Midbrain (tissue), 1 donor: ENCODE results near the gene CNTN4.
"Not testable (repeated sequence)": the region's sequence is repeated elsewhere in the genome, so short reads cannot be mapped to it uniquely, and the experiment has no call there.

ENCODE experiments used
- DNase-seq: peaks from one replicate; lab custom pipeline; 2025; lab: John Stamatoyannopoulos, UW

CNTN4 gene

DNA sequence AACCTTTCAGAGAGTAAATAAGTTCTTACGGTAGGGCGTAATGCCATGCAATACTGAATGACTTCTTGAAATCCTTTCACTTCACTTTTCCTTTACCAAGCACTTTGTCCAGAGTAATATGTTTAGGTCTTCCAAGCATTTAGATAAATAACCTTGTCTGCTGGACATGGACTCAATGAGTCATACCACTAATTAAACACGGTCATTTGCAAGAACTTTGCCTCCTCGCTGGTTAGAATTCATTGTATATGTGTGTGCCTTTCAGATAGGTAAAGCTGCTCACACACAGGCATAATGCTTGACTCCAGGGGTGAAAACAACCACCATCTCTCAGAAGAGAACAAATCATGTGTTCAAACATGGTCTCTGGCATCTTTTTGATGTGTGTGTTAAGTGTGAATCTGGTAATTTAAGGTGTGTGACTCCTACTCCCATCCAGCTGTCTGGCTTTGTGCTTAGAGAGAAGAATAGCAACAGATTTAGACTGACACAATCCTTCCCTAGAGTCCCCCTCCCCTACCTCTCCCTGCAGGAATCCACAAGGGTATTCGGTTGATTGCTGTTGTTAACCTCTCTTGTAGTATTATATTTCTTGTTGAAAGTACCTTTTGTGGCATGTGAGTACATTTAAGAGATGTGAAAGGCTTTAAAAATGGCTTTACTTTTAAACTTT is 419.0 kb downstream of the CNTN4 start:
- DNase-seq = no peak

DNA sequence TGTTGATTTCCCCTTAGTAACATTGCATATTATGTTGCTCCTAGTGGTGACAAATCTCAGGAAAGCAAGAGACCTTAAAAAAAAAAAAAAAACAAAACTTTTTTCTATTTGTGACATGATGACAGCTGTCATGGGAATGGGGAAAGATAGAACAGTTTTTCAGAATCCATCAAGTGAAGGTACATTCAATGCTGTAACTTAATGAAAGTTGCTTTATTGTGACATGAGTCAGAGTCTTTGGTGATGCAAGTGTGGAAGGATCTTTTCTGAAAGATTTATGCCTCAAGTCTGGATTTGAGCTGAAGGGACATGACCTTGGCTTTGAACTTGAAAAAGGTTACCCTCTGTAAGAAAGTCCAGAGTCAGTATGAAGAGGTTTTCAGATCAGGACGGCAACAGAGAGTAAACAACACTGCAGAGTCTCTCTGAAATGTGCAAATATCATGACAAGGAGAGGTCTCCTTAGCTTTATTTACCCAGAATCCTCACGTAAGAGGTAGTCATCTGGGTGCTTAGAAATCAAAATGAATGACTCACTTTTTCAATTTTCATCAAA is 424.7 kb downstream of the CNTN4 start:
- no peak for DNase-seq

DNA sequence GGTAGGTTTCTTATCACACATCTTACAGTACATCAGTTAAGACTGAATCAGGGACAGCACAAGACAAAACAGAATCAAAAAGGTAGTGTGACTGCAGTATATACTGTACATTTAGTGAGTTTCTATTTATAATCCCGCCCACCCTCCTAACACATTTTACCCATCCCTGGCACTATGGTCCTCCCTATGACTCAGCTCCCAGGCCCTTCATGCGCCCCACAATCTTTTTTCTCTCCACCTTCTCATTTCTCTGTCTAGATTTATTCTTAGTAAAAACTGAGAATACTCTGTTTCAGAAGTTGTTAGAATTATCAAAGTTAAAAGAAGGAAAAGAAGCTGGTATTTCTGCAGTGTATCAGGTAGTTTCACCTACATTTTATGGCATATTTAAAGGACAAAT is 427.3 kb downstream of the CNTN4 start:
- DNase-seq = no peak

DNA sequence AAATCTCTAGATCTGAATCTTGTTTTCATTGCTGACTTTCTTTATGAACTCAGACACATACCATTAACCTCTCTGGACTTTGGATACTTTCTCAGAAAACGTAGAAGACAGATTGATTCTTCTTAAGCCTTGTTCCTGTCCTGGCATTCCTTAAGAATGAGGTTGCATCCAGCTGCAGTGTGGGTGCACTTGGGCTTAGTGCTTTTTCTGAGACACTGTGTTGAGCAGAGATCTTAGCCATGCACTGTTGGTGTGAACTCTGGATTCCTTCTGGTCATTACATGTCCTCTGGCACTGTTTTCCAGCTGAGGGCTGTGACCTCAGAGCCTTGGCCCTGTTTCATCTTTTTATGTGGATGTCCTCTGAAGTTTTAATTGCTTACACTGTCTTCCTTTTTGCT is 428.3 kb downstream of the CNTN4 start:
- DNase-seq = no peak

DNA sequence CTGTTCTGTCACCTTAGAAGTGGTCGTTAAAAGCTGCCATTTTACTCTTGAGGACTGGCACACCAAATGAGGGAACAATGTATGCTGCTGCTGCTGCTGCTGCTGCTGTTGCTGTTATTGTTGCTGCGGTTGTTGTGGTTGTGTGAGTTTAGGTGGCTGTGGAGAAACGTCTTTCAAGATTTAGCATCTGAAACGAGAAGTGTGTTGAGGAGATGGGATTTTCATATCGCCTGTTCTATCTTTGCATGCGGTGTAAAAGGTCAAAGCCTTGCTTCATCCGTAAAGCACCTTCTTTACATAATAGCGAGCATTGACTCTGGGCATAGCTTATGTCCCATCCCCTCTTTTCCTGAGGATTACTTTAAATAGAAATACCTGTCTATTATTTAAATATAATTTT is 428.7 kb downstream of the CNTN4 start:
- not testable (repeated sequence) for DNase-seq

DNA sequence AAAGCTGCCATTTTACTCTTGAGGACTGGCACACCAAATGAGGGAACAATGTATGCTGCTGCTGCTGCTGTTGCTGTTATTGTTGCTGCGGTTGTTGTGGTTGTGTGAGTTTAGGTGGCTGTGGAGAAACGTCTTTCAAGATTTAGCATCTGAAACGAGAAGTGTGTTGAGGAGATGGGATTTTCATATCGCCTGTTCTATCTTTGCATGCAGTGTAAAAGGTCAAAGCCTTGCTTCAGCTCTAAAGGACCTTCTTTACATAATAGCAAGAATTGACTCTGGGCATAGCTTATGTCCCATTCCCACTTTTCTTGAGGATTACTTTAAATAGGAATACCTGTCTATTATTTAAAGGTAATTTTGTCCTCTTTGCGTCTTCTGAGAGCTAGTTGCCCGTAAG is 436.1 kb downstream of the CNTN4 start:
- DNase-seq = not testable (repeated sequence)

DNA sequence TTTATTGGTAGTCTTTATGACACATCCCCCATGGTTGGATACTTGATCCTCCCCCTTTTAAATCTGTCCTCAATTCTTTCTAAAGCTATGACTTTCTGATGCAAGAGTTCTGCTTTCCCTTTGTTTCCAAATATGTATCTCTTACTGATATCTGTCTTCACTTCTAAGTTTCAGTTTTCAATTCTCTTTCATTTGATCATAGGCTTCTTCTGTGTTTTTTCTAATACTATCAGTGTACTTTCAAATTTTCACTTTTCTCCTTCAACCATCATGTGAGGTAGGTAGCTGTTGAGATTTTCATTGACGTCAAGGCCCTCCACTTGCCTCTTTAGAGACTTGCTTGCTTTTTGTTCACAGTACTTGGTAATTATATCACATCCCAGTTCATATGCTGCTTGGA is 436.5 kb downstream of the CNTN4 start:
- no peak for DNase-seq

DNA sequence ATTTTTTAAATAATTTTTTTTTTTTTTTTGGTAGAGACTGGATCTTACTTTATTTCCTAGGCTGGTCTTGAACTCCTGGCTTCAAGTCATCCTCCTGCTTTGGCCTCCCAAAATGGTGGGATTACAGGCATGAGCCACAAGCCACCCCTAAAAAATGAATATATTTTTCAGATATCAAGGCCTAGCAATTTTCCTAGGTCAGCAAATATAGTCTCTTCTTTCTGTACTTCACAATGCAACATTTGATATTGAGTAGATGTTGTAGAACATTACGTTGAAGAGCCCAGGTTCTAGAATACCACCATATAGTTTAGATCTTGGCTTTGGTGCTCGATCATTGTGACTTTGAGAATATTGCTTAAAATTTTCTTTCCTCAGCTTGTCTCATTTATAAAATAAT is 437.9 kb downstream of the CNTN4 start:
- no peak for DNase-seq

DNA sequence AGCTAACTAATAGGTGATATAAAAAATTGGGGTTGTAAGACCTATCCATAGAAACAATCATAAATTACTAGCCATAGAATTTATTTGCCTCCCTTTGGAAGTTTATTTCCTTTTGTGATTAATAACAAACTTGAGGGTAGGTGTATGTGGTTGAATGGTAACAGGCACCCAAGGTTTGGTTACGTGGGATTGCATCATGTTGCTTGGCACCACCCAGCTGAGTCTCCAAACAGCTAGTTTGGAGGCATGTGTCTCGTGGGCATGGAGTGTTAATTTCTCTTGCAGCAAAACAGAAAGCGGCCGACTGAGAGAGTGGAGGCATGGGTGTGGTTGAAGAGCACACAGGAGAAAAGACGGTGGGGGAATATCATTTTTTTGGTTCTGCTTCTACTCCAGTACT is 441.4 kb downstream of the CNTN4 start:
- DNase-seq = no peak

DNA sequence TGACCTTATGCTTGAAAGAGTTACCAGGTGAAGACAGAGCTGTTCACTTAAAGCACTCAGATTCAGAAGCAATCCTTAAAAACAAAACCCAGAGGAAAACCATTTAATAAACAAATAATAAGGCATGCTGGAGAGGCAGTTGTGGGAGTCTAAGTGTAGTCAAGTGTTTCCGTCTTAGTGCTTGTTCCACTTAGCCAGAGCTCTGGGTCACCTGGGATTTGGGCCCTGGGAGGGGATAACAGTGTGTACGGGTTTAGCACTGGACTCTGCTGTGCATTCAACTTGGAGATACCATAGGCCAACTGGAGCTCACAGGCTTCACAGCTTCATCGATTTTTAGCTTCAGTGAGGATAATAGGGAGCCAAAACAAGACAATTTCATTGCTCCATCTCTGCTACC is 444.6 kb downstream of the CNTN4 start:
- DNase-seq = no peak

DNA sequence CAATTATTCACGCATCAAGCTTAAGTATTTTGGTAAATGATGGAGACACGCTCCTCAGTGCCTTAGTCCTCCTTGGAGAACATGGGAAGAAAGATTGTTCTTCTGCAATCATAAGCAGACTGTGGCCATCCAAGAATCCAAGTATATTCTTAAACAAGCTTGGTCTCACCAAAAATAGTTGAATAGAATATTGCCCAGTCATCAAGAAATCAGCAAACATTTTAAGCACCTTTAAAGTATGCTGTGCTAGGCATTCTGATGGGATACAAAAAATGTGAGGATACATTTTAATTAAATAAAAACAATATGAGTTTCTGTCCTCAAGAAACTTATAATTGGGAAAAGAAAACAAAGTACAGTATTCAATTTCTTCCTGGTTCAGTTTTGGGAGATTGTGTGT is 445.5 kb downstream of the CNTN4 start:
- DNase-seq = no peak

DNA sequence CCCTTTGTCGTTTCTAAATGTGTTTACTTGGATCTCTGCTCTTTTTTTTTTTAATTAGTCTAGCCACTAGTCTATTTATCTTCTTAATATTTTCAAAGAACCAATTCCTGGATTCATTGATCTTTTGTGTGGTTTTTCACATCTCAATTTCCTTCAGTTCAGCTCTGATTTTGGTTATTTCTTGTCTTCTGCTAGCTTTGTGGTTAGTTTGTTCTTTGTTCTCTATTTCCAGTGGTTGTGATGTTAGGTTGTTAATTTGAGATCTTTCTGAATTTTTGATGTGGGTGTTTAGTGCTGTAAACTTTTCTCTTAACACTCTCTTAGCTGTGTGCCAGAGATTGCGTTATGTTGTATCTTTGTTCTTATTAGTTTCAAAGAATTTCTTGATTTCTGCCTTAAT is 446.1 kb downstream of the CNTN4 start:
- DNase-seq = no peak

DNA sequence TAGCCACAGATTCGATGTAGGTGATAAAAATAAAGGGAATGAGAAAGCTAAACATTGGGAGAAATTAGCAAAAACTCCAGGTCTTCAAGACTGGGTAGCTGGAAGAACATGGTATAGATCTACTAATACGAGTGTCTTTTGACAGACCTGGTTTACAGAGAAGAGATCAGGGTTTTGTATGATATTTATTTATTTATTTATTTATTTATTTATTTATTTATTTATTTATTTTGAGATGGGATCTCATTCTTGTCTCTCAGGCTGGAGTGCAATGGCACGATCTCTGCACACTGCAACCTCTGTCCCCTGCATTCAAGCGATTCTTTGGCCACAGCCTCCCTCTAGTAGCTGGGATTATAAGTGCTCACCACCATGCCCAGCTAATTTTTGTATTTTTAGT is 448.4 kb downstream of the CNTN4 start:
- DNase-seq = no peak

DNA sequence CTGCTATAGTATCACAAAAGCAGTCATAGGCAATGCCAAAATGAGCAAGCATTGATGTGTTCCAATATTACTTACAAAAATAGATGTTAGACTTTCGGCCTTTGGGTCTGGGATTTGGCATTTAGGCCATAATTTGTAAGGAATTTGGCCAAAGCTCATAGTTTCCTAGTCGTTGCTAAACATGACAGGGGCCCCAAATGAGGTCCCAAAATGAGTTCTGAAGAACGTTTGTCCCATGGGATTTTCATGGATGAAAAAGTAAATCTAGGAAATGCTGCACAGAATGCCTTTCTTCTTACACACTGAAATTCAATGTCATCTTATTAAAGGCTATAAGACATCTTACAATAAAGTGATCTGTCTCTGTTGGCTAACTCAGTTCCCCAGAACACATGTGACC is 456.0 kb downstream of the CNTN4 start:
- DNase-seq = no peak

DNA sequence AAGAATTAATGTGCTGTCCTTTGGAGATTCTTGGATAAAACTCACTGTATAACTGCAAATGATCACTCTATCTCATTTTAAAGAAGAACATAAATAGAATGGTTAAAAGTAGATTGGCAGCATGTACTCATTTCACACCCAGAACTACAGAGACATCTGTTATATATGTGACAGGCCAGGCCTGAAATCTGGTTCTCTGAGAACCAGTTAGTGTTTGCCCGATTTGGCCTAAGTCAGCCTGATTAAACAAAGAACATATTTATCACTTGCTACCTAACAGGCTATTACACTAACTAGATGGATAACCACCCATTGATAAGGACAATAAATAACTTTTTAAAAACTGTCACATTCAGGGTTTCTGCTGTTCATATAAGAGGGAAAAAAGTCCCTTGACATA is 460.1 kb downstream of the CNTN4 start:
- no peak for DNase-seq

DNA sequence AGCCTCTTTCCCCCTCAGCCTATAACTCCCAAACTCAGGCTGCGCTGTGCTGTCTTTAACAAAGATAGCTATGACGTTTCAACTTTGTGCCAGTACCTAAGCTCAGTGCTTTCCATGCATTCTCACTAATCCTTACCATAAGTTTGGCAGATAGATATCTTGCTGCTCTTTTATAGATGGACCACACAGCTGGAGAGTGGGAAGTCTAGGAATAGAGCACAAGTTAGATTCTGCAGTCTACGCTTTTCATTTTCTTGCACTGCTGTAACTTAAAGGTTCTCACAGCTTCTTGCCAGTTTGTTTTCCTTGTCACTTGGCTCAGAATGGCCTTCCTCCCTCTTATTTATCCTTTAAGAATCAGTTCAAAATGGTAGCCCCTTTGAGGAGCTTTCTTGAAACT is 468.8 kb downstream of the CNTN4 start:
- no peak for DNase-seq

DNA sequence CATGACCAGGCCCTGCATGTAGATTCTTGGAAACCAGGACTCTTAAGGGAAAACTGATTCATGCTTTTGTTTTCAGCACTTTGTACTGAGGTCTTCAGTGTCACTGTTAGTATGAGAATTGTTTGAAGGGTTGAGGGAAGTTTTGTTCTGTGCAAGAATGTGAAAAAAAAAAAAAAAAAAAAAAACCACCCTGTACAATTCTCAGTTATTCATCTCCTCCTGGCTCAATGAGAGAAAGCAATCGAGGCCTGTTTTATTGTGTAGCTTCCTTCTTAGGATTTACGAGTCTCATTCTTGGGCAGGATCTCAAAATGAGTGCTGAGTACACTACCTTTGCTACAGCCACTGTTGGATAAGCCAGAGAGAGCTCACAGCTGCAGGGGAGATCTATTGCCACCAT is 469.5 kb downstream of the CNTN4 start:
- no peak for DNase-seq

DNA sequence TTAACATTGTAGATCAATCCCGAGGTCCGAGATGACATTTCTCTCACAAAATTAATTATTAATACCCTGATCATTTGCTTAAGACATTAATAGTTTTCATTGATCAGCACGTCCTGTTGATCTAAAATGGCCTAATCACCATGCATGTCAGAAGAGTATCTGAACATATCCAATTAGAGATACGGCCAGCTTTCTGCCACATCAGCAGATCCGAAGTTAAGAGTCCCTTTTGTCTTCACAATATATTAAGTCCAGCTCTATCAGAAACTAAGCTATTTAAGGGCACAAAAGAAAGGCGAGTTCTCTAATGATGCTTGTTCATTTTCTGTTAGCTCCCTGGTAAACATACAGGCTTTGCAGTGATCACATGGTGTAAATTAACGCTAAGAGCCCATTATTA is 470.3 kb downstream of the CNTN4 start:
- no peak for DNase-seq

DNA sequence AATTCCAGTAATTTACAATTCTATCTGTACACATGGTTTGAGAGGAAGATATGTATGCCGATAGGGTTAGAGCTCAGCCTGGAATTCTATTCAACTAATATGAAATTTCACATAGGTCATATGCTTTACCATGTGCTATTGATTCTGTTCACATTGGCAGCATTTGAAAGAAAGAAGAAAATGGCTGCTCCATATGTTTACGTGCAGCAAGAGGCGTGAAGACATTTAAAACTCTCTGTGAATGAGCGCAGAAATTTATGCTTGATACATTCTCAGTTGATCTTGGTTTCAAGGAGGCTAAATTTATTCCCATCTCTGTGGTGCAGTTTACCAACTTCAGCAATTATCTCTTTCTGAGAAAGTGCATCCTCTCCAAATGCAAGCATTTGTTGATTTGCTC is 478.9 kb downstream of the CNTN4 start:
- DNase-seq = no peak

DNA sequence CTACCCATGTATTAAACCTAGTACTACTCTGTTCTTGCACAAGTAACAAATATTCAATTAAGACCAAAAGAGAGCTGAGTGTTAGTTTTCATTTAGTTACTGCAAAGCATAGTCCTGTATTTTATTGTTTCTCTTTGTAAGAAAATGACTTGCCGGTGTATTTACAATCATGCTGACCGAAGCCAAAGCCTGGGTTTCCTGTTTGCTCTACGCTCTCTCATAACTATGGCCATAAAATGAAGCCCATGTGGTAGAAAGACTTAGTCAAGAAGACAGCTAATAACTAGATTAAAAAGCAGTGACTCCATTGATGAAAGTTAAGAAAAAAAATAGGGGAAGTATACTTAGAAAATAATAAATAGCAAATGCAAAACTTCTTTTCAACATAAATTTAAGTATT is 479.9 kb downstream of the CNTN4 start:
- DNase-seq = no peak

DNA sequence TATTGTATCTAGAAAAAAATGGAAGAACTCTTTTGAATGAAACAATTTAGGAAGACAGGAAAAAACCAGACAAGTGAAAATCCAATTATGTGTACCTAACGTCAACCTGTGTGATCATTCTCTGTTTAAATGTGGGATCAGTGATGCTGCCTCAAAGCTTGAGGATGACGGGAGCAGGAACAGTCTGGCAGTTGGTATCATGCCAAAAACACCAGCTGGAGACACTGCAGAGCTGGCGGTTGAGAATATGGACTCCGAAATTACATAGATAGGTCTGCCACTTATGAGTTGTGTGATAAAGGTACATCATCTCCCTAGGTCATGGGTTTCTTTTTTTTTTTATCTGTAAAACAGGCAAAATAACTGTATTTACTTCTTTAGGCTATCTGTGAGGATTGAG is 480.5 kb downstream of the CNTN4 start:
- DNase-seq = no peak

DNA sequence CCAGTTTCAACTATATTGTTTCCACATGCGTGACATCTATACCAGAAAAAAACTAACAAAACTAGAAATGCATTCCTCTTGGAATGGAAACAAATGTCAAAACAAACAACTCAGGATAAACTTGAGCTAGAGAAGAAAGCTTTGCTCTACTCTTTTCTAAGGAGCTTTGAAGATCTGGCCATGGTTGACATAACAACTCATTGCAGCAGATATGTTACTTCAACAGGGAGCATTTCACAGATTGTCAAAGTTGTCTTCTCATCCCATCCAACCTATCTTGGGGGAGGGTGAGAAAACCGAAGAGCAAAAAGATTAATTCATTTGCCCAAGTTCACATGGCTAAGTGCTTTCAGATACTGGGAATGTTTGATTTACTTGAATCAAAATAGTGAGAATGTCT is 484.4 kb downstream of the CNTN4 start:
- DNase-seq = no peak

DNA sequence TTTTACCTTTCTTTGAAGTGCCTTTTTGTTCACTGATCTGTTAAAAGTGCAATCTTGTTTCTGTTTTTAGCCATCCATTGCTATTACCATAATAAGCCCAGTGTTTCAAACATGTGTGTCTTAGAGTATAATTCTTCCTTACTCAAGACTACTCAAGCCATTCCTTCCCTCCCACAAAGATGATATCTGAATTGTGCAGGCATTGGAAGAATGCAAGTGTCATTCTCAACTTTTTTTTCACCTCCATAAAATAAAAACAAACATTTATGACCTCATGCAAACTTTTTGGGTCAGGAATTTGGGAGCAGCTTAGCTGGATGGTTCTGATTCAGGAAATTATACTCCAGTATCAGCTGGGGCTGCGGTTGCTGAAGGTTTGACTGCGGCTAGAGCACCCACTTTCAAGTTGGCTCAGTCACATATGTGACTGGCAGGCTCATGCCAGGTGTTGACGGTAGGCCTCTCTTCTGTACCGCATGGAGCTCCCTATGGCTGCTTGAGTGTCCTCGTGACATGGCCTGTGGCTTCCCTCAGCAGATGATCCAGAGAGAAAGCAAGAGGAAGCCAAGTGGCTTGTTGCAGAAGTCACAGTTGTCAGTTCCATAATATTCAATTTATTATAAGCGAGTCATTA is 490.8 kb downstream of the CNTN4 start:
- DNase-seq = no peak

DNA sequence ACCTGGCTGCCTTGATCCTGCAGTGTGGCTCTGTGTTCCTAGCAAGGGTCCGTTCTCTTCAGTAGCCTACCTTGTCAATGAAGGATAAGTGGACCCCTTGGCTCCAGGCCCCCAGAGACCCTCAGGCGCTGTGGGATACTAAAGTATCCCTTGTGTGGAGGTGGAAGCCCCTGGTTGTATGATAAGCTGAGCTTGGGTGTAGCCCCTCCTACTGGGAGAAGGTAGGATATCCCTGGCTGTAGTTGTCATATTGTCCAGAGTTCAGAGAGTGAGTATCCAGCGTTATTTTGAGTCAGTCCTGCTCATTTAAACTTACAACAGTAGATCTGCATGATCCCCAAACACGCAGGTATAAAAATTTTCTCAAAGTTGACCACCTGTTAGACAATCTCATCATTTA is 496.8 kb downstream of the CNTN4 start:
- DNase-seq = no peak
